Loucy (cell line): ENCODE data around the gene CKAP4.

Source experiments
- EZH2phosphoT487 ChIP-seq: fragments of 200-600 bp; IDR thresholded peaks from 2 replicates; pipeline ENCODE4 v1.6.1; 2018; ENCODE audit warnings: antibody characterized with exemption, mild to moderate bottlenecking, moderate library complexity, borderline replicate concordance
- TF ChIP-seq, protein P1 (sequence below): fragments of 200-600 bp; sonication (generic); conservative IDR thresholded peaks from 2 replicates; pipeline ENCODE4 v1.5.1; 2014; ENCODE audit warnings: mild to moderate bottlenecking, antibody characterized with exemption, low read length

GRCh38 chr12:106223485-106224354, 24.1 kb downstream of the CKAP4 start:
- TF ChIP-seq, protein P1, sequence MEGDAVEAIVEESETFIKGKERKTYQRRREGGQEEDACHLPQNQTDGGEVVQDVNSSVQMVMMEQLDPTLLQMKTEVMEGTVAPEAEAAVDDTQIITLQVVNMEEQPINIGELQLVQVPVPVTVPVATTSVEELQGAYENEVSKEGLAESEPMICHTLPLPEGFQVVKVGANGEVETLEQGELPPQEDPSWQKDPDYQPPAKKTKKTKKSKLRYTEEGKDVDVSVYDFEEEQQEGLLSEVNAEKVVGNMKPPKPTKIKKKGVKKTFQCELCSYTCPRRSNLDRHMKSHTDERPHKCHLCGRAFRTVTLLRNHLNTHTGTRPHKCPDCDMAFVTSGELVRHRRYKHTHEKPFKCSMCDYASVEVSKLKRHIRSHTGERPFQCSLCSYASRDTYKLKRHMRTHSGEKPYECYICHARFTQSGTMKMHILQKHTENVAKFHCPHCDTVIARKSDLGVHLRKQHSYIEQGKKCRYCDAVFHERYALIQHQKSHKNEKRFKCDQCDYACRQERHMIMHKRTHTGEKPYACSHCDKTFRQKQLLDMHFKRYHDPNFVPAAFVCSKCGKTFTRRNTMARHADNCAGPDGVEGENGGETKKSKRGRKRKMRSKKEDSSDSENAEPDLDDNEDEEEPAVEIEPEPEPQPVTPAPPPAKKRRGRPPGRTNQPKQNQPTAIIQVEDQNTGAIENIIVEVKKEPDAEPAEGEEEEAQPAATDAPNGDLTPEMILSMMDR, result peak; percentile 91
- TF ChIP-seq EZH2phosphoT487, result no peak
